Omental fat pad (tissue), 4 donors: ENCODE measurements around the gene HIPK2. TPM values are rescaled to one million over a fixed set of nuclear protein-coding genes. Genes with fewer than 3 reads are reported as not detected.

Source experiments
- ATAC-seq: fragments of 150-250 bp; one replicate; pipeline ENCODE4 v1.9.1; 2016; ENCODE audit warnings: mild to moderate bottlenecking, moderate library complexity; ENCODE audit not compliant: low FRiP score
- DNase-seq: peaks from one replicate; pipeline ENCODE4 v3.0.0-alpha.2; 2019; ENCODE audit warnings: low spot score
- total RNA-seq, 4 donors: library from RNA; depleted of rRNA; stranded (reverse); fragments of >200 nt; gene quantifications; one replicate each; pipeline ENCODE4 v1.1.0, GENCODE V29; 2016
- TF ChIP-seq, protein P1 (sequence below), 3 donors: fragments of 450-650 bp; IDR thresholded peaks; one replicate each; pipeline ENCODE4 v1.5.1; 2016 to 2017; ENCODE audit warnings: antibody characterized with exemption in 3 of 3, mild to moderate bottlenecking in 3 of 3, moderate library complexity in 2 of 3

Gene HIPK2
- total RNA-seq, 4 donors from 2014 or later, result 39.6 to 90.3 (median 70.0) TPM

- ATAC-seq, result no peak
- TF ChIP-seq, protein P1, sequence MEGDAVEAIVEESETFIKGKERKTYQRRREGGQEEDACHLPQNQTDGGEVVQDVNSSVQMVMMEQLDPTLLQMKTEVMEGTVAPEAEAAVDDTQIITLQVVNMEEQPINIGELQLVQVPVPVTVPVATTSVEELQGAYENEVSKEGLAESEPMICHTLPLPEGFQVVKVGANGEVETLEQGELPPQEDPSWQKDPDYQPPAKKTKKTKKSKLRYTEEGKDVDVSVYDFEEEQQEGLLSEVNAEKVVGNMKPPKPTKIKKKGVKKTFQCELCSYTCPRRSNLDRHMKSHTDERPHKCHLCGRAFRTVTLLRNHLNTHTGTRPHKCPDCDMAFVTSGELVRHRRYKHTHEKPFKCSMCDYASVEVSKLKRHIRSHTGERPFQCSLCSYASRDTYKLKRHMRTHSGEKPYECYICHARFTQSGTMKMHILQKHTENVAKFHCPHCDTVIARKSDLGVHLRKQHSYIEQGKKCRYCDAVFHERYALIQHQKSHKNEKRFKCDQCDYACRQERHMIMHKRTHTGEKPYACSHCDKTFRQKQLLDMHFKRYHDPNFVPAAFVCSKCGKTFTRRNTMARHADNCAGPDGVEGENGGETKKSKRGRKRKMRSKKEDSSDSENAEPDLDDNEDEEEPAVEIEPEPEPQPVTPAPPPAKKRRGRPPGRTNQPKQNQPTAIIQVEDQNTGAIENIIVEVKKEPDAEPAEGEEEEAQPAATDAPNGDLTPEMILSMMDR (IDR thresholded peaks at IDR 0.05), result no peak
- DNase-seq, result no peak
These were observed 79.0 kb downstream of the HIPK2 start for GRCh38 chr7:139698844-139699243.

DNA sequence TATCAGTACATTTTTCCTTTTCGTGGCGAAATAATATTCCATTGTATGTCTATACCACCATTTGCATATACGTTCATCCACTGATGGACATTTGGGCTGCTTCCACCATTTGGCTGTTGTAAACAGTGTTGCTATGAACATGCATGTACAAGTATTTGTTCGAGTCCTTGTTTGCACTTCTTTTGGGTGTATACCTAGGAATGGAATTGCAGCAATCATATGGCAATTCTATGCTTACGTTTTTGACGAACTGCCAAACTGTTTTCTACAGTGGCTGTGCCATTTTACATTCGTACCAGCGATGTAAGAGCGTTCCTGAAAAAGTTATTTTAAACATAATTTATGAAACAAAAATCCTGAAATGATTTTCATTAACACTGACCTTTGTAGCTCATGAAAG is 79.5 kb downstream of the HIPK2 start:
- ATAC-seq, result no peak

DNA sequence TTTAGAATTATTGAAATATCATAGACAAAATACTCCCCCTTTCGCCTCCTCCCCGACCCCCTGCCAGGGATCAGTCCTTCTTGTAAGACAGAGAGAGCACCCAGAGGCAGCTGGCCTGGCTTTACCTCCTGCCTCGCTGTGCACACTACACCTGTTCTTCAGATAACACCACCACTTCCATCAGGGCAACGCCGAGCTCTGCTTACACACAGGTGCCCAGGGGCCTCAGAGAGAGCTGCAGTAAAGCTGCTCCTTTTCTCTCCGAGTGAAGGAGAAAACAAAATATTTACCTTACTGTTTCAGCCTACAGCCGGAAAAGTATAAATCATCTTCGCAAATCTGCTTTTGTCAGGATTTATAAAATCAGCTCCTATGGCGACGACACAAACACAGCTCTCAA is 80.7 kb downstream of the HIPK2 start:
- DNase-seq (no peak), ATAC-seq (no peak)
- TF ChIP-seq, protein P1 (IDR thresholded peaks at IDR 0.05), result no peak

More for the DNA sequence above, 79.5 kb downstream of the HIPK2 start:
- TF ChIP-seq, protein P1 (IDR thresholded peaks at IDR 0.05), result no peak
- DNase-seq, result no peak

- TF ChIP-seq, protein P1 (IDR thresholded peaks at IDR 0.05), result no peak
- DNase-seq, result no peak
- no peak for ATAC-seq
These were observed 81.2 kb downstream of the HIPK2 start for GRCh38 chr7:139696552-139696951.

- TF ChIP-seq, protein P1 (IDR thresholded peaks at IDR 0.05), result no peak
- no peak for ATAC-seq
- DNase-seq, result no peak
These were observed 82.2 kb downstream of the HIPK2 start for GRCh38 chr7:139695588-139695987.

- ATAC-seq, result no peak
- TF ChIP-seq, protein P1 (IDR thresholded peaks at IDR 0.05), result no peak
These were observed 82.7 kb downstream of the HIPK2 start for GRCh38 chr7:139695051-139695450.

DNA sequence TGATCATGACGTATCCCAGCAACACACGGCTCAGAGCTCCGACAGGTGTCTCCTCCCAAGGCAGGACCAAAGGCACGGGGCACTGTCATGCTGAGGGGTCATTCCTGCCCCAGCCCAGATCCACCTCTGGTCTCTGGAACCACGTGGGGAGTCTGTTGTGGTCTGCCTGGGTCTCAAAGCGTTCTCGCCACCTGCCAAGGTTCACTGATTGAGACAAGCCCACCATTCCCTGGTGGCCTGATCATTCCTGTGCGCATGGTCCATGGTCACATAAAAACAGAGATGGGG is 83.5 kb downstream of the HIPK2 start:
- TF ChIP-seq, protein P1 (IDR thresholded peaks at IDR 0.05), result no peak

More at GRCh38 chr7:139695051-139695450, 82.7 kb downstream of the HIPK2 start:
- no peak for DNase-seq

More for the DNA sequence above, 83.5 kb downstream of the HIPK2 start:
- DNase-seq (no peak), ATAC-seq (no peak)
